ENCODE results near the gene EI24. TPM values are rescaled to one million over a fixed set of nuclear protein-coding genes. Genes with fewer than 3 reads are reported as not detected.

EI24 gene
- total RNA-seq, 1 experiment from 2014 or later, result 151 TPM

- Histone ChIP-seq H2BK20ac (ENCODE audit: low read depth, low read length, poor library complexity, severe bottlenecking) (no peak overlapping the region), H4K8ac (replicated peaks; ENCODE audit: insufficient read length, low read depth, low read length) (no peak overlapping the region), H3K56ac (ENCODE audit: insufficient read length, low read depth, low read length) (no peak overlapping the region), H3K4me2 (ENCODE audit: insufficient read depth, insufficient read length, low read length) (no peak overlapping the region), H3K79me1 (ENCODE audit: insufficient read depth, low read depth, low read length, poor library complexity, severe bottlenecking) (peaks cover 3% of the 10 kb centered on the region), H4K91ac (ENCODE audit: insufficient read length, low read depth, low read length) (no peak overlapping the region), H3K9ac (ENCODE audit: extremely low read depth, insufficient read length, low read length) (no peak overlapping the region), H3K23me2 (ENCODE audit: insufficient read length, low read depth, low read length, poor library complexity, severe bottlenecking) (no peaks in the 10 kb centered on the region), H3K27me3 (ENCODE audit: insufficient read depth, low read length) (no peaks in the 10 kb centered on the region), H3K9me3 (ENCODE audit: control insufficient read depth, low read depth, low read length) (no peaks in the 10 kb centered on the region), H3K14ac (ENCODE audit: insufficient read depth, low read length) (no peak overlapping the region), H2BK120ac (ENCODE audit: low read depth, low read length, poor library complexity, severe bottlenecking) (no peak overlapping the region), H4K20me1 (ENCODE audit: control insufficient read depth, insufficient read depth, insufficient read length) (no peaks in the 10 kb centered on the region), H3K18ac (ENCODE audit: insufficient read length, low read depth, low read length) (no peak overlapping the region), H4K5ac (ENCODE audit: insufficient read length, low read depth, low read length) (no peak overlapping the region), H2BK12ac (ENCODE audit: insufficient read length, low read depth, low read length) (no peak overlapping the region), H2BK5ac (ENCODE audit: insufficient read length, low read length) (no peak overlapping the region), H3K79me2 (ENCODE audit: insufficient read depth, low read length) (peaks cover 2% of the 10 kb centered on the region; the same call in 1 of the 2 replicates), H2AK5ac (ENCODE audit: insufficient read length, low read length) (no peak overlapping the region), H2BK15ac (ENCODE audit: low read depth, low read length) (no peak overlapping the region), H2AFZ (ENCODE audit: low read length) (no peak overlapping the region), H3K4me1 (ENCODE audit: insufficient read depth, low read length) (no peaks in the 10 kb centered on the region), H3T11ph (ENCODE audit: low read length) (no peak overlapping the region), H3K4ac (ENCODE audit: low read depth, low read length) (no peak overlapping the region), H3K27ac (ENCODE audit: insufficient read length, low read depth, low read length) (no peak overlapping the region), H3K23ac (ENCODE audit: insufficient read length, low read depth, low read length) (no peak overlapping the region)
- Mint-ChIP-seq H3K9me3 (no peaks in the 10 kb centered on the region), H3K27me3 (ENCODE audit: low read depth) (no peaks in the 10 kb centered on the region), H3K4me3 (no peak overlapping the region), H3K27ac (no peak overlapping the region), H3K4me1 (no peaks in the 10 kb centered on the region), H3K36me3 (ENCODE audit: insufficient read depth in 1 of 3, low read depth in 3 of 3) (peaks cover 27 to 85% (median 82%) of the 10 kb centered on the region in 3 experiments)
- no CpG with 5 or more reads among the region's 2 CpGs for WGBS (ENCODE audit: extremely low coverage, insufficient read length, low lambda C conversion rate)
- no peak for TF ChIP-seq CTCF (conservative IDR thresholded peaks at IDR 0.05)
- no peak for DNase-seq
Observed at GRCh38 chr11:125600663-125601062, 31.4 kb downstream of the EI24 start.

Data from H9 (cell line).